ENCODE results near the gene IKZF4. TPM values are rescaled to one million over a fixed set of nuclear protein-coding genes. Genes with fewer than 3 reads are reported as not detected.

IKZF4 gene
- total RNA-seq, 1 experiment from 2014 or later: 8.5 TPM

- H3K4me1 ChIP-seq (ENCODE audit: control insufficient read depth in 1 of 2, insufficient read depth in 2 of 2, low read length in 2 of 2): peaks cover 16 to 30% of the 10 kb centered on the region in 2 experiments
- peaks cover 14 to 26% of the 10 kb centered on the region in 2 experiments; a peak in 3 of 4 replicates for H3K36me3 ChIP-seq (ENCODE audit: control insufficient read depth in 1 of 2, insufficient read depth in 2 of 2, low read length in 2 of 2)
- intact Hi-C loops (cut with micrococcal nuclease): loop anchor here (2.0 to 5.0 kb wide), 2 partner anchors 108 to 223 kb away; partner anchors contain the start of genes DGKA and SARNP
- ChIA-PET RAD21 (ENCODE audit: low non-redundant PET in 1 of 2, low total read pairs in 2 of 2, uncharacterized antibody in 2 of 2, unreplicated experiment in 2 of 2) (interaction anchor here in 1 of 2 experiments (1.6 to 1.7 kb wide), 2 partner anchors 44 to 302 kb away, joined by 3 read pairs; no protein-coding TSS in a partner anchor), POLR2A (interaction anchor here (0.6 to 1.5 kb wide), 2 partner anchors 32 to 44 kb away, joined by 3 to 5 read pairs; no protein-coding TSS in a partner anchor), CTCF (interaction anchor here (0.8 to 1.8 kb wide), 2 partner anchors 11 to 44 kb away, joined by 7 to 13 read pairs; partner anchors contain the start of gene SUOX)
- peak overlapping the region in 1 of 2 experiments; percentile 99; a peak in 1 of 4 replicates for H3K4me3 ChIP-seq (replicated peaks in 1 of 2; ENCODE audit: low read depth in 1 of 2, low read length in 2 of 2)
- no peak overlapping the region for H2AFZ ChIP-seq (ENCODE audit: low read depth, low read length, poor library complexity, severe bottlenecking)
- H3K9me2 ChIP-seq (ENCODE audit: insufficient read depth): no peaks in the 10 kb centered on the region
- no peak for ATAC-seq
- H3K27me3 ChIP-seq (ENCODE audit: insufficient read depth, low read length): no peaks in the 10 kb centered on the region
- no peak for DNase-seq (ENCODE audit: low read depth, low spot score)
- no peaks in the 10 kb centered on the region for H3K9me3 ChIP-seq (ENCODE audit: control insufficient read depth in 1 of 2, insufficient read depth in 1 of 2, low read depth in 1 of 2, low read length in 2 of 2)
- no TSS peak for BruUV-seq (replicated peaks)
- TF ChIP-seq EZH2phosphoT487 (IDR thresholded peaks at IDR 0.05; ENCODE audit: borderline replicate concordance) (no peak), CEBPB (IDR thresholded peaks at IDR 0.05; ENCODE audit: low read depth) (no peak), REST (IDR thresholded peaks at IDR 0.05; ENCODE audit: low read depth) (no peak), CBX3 (IDR thresholded peaks at IDR 0.05; ENCODE audit: low read depth) (no peak), CTCF (IDR thresholded peaks at IDR 0.05 in 2 of 3, conservative IDR thresholded peaks at IDR 0.05 in 1 of 3; ENCODE audit: borderline replicate concordance in 1 of 3, insufficient read depth in 1 of 3, low read depth in 2 of 3, low read length in 2 of 3) (no peak), ZFX (IDR thresholded peaks at IDR 0.05) (no peak), EGR1 (IDR thresholded peaks at IDR 0.05; ENCODE audit: low read depth) (no peak), FOSL1 (IDR thresholded peaks at IDR 0.05; ENCODE audit: low read depth) (no peak), SIN3A (IDR thresholded peaks at IDR 0.05; ENCODE audit: low read depth) (no peak), RAD21 (IDR thresholded peaks at IDR 0.05; ENCODE audit: low read depth) (no peak), ZBTB33 (IDR thresholded peaks at IDR 0.05; ENCODE audit: extremely low read depth, insufficient replicate concordance, low read length) (no peak), EZH2 (IDR thresholded peaks at IDR 0.05) (no peak), ELF1 (IDR thresholded peaks at IDR 0.05; ENCODE audit: borderline replicate concordance, low read depth) (no peak), ATF3 (IDR thresholded peaks at IDR 0.05) (no peak), YY1 (IDR thresholded peaks at IDR 0.05; ENCODE audit: extremely low read depth, insufficient replicate concordance, low read depth, low read length) (no peak), SRF (IDR thresholded peaks at IDR 0.05; ENCODE audit: low read depth) (no peak), JUND (IDR thresholded peaks at IDR 0.05) (no peak)
- H3K4me2 ChIP-seq (ENCODE audit: low read length): peak overlapping the region; percentile 81
- peaks cover 23% of the 10 kb centered on the region for H3K79me2 ChIP-seq (ENCODE audit: insufficient read depth, low read length)
- peak overlapping the region; percentile 57 for H3K9ac ChIP-seq (ENCODE audit: low read length)
- H3K27ac ChIP-seq (ENCODE audit: low read depth, low read length): peak overlapping the region; percentile 90
- peaks cover 14% of the 10 kb centered on the region; the same call in 1 of the 2 replicates for H4K20me1 ChIP-seq (ENCODE audit: insufficient read depth)
Observed at GRCh38 chr12:56040151-56040550, 19.3 kb downstream of the IKZF4 start.

Data from HCT116 (cell line).